SKM-1 (cell line): ENCODE measurements around the gene OSBPL2.

ENCODE experiments used
- DNase-seq: peaks from one replicate; lab custom pipeline; 2025; ENCODE audit not compliant: unreplicated experiment; lab: John Stamatoyannopoulos, UW

The OSBPL2 gene

DNA sequence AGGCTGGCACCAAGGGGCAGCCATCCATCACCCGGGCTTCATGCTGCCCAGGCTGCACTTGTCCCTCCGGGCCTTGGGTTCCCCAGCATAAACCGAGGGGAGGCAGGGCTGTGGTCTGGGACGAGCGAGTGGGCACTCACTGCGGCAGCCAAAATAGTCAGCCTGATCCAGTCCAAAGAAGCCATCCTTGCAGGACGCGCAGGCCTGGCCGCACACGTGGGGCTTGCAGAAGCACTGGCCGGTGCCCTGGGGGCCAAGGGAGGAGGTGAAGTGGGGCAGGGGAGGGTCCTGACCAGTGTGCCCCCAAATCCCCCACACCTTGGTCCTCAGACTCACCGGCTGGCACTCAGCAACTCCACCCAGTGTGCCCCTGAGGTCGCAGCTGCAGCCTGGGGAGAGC is 96.6 kb downstream of the OSBPL2 start:
- no peak for DNase-seq

DNA sequence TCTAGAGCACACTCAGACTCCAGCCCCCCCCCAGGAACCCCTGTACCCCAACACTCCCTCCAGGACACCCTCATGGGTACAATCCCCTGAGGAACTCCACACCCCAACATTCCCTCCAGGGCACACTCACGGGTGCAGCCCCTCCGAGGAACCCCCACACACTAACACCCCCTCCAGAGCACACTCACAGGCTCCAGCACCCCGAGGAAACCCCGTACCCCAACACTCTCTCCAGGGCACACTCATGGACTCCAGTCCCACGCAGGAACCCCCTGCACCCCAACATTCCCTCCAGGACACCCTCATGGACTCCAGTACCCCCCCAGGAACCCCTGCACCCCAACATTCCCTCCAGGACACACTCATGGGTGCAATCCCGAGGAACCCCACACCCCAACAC is 97.2 kb downstream of the OSBPL2 start:
- no peak for DNase-seq

DNA sequence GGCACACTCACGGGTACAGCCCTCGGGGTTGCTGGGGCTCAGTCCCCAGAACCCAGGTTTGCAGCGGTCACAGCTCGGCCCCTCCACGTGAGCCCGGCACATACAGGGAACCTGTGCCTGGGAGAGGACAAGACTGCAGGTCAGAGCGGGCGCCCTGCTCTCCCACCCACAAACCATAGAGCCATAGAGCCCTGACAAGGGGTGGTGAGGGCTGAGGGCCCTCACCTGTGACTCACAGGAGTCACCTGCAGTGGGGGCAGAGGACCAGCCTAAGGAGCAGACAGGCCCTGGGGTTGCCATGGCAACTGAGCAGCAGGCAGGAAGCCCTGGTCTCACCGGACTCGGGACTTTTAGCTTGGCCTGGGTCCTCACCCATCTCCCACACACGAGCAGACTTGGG is 98.0 kb downstream of the OSBPL2 start:
- no peak for DNase-seq

DNA sequence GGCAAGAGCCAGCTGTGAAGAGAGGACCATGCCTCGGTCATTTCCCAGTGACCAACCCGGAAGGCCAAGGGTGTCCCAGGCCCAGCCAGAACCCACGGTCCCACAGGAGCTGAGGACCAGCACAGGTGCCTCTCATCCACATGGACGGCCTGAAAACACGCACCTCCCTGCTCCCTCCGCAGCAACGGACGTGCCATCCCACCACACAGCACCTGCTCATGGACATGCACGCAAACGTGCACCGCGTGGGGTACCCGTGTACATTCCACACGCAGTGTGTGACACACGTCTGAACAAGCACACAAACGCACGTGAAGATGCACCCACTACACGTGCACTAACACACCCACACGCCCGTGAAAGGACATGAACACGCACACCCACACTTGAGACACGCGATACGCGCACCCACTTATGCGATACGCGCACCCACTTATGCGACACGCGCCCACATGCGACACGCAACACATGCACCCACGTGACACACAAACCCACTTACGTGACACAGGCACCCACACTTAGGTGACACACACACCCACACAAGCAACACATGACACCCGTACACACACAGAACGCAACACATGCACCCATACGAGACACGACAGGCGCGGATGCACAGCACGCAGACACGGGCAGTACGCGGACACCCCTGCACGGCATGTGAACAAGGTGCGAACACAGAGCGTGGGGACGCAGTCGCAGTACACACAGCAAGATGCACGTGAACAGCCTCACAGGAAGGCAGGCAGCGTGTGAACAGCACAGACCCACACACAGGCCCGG is 98.6 kb downstream of the OSBPL2 start:
- no peak for DNase-seq

DNA sequence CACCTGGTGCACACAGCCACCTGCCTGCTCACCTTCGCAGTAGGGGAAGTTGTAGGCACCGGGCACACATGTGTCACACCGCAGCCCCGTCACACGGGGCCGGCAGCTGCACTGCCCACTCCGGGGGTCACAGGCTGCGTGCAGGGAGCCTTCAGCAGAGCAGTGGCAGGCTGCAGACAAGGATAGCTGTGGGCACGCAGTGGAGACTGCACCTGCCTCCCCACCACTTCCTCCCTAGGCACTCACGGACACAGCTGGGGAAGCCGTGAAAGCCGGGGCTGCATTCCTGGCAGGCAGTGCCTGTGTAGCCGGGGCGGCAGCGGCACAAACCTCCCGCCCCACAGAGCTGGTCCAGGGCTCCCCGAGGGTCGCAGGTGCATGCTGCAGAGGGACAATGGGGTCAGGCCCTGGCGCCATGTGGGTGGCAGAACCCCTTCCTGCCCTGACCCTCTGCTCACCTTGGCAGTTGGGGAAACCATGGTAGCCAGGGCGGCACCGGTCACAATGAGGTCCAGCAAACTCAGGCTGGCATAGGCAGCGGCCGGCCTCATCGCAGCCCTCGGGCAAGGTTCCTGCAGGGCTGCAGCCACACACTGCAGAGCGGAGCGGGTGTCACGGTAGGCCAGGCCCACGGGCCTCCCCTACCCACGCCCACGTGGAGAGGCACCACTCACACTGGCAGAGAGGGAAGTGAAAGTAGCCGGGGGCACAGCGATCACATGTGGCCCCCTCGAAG is 99.4 kb downstream of the OSBPL2 start:
- no peak for DNase-seq

DNA sequence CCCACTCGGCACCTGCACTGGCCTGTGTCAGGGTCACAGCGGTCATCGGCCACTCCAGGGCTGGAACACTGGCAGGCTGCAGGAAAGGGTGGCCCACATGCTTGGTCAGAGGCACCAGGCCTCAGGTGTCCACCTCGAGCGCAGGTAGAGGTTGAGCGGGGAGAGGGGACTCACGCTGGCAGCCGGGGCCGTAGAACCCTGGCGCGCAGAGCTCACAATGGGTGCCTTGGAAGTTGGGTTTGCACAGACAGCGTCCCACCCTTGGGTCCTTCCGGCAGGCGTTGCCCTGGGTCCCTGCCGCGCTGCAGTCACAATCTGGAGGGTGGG is 99.9 kb downstream of the OSBPL2 start:
- DNase-seq = no peak

DNA sequence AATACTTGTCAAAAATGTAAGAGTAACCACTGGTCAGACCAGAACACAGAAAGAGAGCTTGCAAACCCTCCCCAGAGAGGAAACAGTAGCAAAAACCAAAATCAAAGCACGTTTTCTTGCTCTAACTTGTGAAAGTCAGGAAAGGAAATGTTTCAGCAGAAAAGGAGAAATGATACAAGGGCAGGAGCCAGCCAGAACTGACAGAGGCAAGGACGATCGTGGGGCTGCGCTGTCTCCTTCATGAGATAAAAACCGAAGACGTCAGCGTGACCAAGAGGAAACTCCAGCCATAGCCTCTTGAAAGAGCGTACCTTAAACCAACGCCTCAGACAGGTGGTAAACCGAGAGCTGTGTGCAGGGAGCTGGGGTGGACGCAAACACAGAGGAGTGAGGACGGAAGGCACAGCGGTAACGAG is 101.3 kb downstream of the OSBPL2 start:
- no peak for DNase-seq

DNA sequence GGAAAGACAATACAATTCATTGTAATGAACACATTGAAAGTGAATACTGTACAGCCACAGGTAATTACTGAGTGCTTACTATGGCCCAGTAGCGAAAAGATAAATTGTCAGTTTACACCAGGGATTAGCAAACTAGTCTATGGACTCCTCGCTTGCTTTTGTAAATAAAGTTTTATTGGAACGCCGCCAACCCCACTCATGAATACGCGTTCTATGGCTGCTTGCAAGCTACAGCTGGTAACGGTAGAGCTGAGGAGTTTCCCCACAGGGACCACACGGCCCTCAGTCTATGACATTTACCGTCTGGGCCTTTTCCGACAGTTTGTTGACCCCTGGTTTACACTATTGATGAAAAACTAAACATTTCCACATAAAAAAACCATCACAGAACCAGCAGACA is 104.6 kb downstream of the OSBPL2 start:
- no peak for DNase-seq

DNA sequence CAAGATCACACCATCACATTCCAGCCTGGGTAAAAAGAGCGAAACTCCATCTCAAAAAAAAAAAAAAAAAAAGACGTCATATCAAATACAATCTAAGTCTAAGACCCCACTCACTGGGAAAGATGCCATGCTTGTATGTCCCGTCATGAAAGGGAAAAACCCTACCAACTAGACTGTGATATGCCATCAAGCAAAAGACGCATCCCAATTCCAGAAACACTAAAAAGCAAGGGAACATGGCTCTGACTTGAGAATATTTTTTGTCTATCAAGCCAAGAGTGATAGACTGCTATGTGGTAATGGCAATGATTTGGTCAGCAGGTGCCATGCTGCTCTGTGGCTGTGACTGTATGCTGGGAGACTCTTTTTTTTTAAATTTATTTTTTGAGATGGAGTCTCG is 105.8 kb downstream of the OSBPL2 start:
- no peak for DNase-seq

DNA sequence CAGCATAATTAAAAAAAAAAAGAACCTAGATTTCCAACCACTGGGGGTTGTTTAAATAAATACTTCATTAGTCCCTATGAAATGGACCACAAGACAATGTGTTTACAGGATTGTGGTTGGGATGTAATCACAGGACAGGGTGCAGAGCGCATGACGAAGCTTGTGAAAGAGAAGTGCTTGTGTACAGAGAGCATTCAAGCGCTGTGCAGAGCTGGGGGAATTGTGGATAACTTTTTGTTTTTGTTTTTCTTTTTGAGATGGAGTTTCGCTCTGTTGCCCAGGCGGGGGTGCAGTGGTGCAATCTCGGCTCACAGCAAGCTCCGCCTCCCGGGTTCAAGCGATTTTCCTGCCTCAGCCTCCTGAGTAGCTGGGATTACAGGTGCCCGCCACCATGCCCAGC is 106.5 kb downstream of the OSBPL2 start:
- DNase-seq = no peak
